ENCODE measurements around the gene PLEKHO2.

Gene PLEKHO2

DNA sequence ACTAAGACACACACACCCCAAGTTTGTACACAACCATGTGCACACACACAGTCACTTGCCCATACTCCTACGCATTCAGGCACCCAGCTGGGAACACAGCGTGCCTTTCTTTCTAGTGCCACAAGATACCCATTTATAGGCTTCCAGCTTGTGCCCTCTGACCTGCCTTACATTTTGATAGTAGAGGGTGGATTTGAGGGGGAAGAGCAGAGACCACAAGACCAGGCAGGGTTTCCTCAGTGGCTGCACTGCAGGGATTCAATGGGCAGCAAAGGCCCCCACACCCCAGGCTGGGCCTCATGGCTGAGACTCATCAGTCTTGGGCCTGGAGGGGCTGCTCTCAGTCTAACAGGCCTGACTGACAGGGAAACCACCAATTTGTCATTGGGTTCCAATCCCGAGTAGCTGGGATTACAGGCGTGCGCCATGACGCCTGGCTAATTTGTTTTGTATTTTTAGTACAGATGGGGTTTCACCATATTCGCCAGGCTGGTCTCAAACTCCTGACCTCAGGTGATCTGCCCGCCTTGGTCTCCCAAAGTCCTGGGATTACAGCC lies 51.2 kb downstream of the PLEKHO2 start:
- no peak for DNase-seq (ENCODE audit: low read depth)

DNA sequence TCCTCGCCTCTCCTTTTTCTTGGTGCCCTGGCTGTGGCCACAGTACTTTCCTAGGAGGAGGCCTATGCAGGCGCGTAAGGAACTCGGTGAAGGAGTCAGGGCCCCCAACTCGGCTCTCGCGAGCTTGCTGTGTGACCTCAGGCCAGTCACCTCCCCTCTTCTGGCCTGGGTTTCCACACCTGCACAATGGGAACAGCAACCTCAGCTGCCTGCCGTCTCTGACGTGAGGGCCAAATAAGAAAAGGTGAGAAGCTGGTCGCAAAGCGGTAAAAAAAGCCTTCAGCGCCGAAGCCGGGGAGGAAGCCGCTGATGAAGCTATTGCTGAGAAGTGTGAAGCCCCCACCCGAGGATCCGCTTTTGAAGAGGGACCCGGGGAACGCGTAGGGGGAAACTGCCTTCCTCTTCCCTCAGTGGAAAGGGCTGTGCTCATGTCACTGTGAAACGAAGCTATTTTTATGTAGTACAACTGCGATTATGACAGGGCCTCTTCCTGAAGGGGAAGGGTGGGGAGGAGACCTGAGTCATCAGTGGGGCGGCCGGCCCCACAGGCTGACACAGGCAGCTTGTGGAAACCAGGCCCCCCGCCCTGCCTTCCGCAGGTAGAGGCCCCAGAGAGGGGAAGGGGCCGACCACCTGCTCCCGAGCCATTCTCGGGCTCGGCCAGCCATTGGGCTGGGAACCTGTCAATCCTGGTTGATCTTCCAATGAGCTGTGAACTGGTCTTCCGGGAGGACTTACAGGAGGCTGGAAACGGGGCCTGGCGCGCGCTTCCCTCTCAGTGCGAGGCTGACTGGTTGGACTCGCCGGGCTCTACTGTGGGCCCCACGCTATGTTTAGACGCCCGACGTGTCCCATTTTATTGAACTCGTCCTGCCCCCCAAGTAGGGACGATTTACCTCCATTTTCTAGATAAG lies 52.0 kb downstream of the PLEKHO2 start:
- peak; percentile 90 for DNase-seq (ENCODE audit: low read depth)

DNA sequence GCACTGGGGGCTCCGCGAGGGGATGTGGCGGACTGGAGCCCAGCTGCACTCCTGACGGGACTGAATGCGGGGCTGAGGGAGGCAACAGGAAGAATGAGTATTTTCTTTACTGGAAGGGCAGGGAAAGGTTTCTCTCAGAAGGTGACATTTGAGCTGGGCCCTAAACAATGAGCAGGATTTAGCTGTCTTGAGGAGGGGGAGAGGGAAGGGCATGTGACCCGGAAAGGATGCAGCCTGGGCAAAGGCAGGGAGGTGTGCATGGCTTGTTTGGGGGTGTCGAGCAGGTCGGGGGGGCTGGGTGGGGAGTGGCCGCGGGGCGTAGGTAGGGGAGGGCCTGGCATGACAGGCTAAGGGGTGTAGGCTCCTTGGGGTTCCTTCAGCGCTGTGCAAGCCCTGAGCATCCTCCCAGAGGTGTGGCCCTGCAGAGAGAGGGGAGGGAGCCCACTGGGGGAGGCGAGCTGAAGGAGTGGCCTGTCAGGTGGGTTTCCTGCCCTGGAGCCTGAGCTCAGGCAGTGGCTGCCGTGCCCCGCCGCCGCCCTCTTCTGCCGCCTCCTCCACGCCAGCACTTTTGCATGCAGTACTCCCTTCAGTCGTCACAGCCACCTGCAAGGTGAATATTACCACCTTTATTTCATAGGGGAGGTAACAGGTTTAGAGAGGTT lies 52.8 kb downstream of the PLEKHO2 start:
- DNase-seq (ENCODE audit: low read depth): peak; percentile 61

DNA sequence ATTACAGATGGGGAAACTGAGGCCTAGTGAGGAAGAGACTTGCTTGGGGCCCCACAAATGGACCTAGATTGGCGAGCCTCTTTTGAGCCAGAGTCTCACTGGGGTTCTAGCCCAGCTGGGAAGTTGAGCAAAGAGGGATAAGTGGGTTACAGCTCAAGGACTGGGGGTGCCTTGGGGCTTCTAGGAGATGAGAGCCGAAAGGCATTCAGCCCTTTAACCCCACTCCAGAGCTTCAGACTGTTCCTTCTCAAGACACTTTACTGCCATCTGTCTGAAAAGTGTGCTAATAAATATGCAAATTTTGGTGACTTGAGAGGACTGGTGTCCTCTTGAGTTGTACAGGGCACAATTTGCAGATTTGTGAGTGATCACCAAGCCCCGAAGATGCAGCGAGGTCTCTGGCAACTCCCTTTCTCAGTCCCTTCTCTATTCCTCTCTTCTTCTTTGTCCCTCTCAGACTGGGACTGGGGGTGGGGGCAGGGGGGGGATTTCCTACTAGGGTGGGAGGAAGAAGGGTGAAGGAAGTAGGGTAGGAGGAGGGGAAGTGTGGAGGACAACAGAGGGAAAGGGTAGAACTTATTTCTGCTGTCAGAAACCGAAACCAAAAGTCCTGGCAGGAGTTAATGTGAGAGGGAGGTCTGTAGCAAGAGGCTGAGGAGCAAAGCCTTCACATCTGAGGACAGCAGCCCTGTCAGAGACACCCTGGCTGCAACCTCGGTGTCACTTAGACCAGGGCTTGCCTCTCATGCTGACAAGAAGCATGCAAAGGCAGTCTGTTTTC lies 53.8 kb downstream of the PLEKHO2 start:
- DNase-seq (ENCODE audit: low read depth): no peak

DNA sequence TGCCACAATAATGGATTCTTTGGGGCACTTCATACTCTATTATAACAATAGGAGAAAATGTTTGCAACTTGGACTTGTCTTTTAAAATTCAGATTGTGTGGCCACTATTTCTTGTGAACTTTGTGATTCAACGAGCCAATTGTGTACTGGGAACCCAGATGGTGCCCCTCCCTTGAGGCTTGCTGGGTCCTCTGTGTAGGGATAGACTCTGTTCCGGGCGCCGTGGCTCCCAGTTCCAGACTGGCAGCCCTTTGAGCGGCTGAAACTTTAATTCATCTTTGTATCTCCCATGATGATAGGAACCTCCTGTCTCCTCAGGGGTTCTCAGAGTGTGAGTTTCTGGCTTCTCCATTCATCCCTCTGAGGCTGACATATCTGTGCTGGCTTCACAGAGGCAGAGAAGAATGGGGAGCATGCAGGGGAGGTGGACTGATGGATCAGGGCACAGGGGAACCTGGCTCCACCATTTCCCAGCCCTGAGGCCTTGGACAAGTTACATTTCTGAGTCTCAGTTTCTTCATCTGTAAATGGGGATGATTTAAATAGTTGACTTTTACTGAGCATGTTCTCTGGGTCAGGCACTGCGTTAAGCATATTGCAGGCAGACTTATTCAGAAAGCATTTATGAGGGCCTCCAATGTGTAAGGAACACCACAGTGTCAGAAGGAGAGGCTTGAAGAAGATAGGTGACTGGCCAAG lies 54.8 kb downstream of the PLEKHO2 start:
- no peak for DNase-seq (ENCODE audit: low read depth)

DNA sequence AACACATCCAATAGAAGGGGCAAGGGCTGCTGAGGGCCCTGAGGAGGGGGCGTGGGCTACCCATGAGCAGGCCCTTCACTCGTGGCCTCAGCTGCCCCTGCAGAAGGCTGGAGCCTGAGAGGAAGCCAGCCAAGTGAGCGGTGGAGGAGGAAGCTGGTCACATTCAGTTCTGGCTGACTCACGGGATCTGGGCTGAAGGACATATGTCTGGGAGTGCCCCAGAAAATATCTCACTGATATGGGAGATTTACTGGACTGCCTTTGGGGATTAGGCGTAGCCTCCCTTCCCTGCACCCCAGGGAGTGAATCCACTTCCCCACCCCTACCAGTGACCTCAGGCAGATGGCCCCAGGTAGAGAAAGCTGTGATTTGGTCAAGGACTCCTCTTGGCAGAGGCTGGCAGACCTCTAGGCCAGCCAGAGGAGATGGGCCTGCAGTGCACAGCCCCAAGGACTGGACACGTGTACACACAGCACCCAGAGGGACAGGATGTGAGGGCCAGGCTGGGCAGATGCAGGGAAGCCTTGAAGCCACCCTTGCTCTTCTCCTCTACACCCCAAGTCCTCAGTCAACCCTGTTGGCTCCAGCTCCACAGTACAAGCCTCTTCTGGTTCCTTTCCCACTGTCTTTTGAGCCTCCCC lies 55.8 kb downstream of the PLEKHO2 start:
- no peak for DNase-seq (ENCODE audit: low read depth)

DNA sequence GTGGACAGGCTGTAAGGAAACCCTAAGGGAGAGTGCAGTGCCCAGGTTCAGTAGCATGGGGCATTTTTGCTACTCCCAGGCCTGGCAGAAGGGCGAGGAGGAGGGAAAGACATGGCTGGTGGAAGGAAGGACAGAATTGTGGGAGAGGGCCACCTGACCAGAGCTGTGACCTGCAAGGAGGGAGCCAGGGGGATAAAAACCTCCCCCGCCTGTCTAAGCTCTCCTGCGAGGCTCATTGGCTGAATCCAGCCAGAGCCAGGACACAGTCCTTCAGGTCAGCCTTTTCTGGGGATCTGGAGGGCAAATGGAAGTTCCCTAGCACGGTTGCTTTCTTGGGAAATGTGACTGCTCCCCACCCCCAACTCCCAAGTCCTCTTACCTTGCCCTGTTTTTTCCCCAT lies 56.7 kb downstream of the PLEKHO2 start:
- DNase-seq (ENCODE audit: low read depth): no peak

DNA sequence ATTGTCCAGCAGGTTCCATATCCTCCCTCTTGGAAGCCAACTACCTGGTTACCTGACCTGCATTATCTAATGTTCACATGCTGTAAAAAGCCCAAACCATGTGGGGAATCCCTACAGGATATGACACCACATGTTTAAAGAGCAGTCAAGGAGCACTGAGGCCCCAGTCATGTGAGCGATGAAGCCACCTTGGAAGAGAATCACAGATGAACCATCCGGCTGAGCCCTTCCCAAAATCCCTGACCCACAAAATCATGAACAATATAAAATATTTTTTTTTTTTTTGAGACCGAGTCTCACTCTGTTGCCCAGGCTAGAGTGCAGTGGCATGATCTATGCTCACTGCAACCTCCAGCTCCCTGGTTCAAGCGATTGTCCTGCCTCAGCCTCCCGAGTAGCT lies 59.4 kb downstream of the PLEKHO2 start:
- no peak for DNase-seq (ENCODE audit: low read depth)

DNA sequence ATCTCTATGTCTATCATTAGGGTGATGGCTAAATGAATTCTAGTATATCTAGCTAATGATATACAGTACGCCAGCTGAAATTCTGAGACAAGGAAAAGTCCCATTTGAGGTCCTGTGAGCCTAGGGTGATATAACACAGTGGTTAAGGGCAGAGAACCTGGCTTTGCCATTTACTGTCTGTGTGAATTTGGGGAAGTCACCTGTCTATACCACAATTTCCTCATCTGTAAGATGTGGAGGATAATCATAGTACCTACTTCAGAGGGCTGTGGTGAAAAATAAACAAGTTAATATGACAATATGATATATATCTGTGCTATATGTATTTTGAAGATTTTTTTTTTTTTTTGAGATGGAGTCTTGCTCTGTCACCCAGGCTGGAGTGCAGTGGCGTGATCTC lies 60.2 kb downstream of the PLEKHO2 start:
- DNase-seq (ENCODE audit: low read depth): no peak

DNA sequence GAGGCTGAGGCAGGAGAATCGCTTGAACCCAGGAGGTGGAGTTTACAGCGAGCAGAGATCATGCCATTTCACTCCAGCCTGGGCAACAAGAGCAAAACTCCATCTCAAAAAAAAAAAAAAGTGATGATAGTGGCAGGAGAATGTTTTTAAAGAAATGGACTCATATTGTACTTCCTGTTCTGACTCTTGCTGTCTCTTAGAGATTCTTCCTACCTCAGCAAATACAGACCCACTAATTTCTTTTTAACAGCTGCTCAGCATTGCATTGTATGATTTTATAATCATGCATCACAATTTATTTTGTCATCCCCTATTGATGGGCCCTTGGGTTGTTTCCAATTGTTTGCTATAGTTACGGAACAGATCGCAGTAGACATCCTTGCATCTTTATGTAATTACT lies 61.1 kb downstream of the PLEKHO2 start:
- no peak for DNase-seq (ENCODE audit: low read depth)

DNA sequence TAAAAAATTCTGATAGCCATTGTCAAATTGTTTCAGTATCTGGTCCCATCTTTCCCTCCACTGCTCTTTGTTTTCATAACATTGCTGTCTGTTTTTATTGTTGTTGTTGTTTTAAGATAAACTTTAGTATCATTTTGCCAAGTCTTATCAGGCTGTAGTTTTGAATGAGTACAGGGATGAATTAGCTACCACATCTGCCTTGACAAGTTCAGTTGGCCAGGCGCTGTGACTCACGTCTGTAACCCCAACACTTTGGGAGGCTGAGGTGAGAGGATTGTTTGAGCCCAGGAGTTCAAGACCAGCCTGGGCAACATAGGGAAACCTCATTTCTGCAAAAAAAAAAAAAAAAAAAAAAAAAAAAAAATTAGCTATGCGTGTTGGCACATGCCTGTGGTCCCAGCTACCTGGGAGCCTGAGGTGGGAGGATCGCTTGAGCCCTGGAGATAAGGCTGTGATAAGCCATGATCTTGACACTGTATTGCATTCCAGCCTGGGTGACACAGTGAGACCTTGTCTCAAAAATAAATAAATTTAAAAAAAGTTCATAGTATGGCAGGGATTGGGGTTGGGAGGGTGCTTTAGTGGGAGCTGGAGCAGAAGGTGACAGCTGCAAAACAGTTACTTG lies 61.7 kb downstream of the PLEKHO2 start:
- no peak for DNase-seq (ENCODE audit: low read depth)

DNA sequence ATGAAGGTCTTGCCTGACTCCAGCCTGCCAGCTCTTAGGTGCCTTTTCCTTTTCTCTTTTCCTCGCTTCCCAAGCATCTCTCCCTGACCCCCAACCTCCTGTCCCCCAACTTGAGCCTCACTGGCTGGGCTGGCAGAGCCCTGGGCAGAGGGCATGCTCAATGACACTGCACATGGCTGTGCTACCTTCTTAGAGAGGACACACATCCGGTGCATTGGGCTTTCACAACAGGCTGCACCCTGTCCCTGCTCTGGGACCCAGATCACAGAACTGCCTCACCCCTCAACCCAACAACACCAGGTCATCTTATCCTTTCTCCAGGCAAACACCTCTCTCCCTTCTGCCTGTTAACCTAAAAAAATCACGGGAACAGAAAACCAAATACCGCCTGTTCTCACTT lies 62.5 kb downstream of the PLEKHO2 start:
- DNase-seq (ENCODE audit: low read depth): no peak

DNA sequence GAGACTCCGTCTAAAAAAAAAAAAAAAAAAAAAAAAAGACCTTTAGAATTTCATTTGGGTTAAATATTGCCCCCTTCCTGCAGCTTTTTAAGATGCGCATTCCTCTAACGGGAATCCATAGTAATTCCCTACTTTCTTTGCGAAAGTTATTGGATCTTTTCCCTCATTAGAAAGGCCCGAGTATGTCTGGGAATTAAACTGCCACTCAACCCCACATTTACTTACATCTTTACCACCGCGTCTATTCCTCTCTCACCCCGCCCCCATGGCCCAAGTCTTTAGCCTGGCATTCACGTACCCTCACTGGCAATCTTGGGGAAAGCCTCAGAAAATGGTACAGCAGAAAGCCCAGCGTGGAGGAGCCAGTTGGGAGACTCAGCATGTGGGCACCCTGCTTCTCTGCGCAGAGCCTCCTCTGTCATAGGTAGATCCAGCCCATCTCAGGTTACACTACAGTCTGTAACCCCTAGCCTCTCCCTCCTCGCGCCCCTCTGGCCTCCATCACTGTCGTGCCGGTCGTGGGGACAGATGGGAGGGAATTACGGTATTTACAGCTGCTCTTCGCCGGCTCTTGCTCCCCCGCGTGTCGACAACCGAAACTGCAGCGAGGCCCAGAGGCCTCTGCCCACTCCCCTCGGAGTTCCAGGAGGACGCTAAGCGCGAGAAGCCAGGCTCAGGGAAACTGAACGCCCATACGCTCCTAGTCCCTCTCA lies 63.6 kb downstream of the PLEKHO2 start:
- DNase-seq (ENCODE audit: low read depth): peak; percentile 70

DNA sequence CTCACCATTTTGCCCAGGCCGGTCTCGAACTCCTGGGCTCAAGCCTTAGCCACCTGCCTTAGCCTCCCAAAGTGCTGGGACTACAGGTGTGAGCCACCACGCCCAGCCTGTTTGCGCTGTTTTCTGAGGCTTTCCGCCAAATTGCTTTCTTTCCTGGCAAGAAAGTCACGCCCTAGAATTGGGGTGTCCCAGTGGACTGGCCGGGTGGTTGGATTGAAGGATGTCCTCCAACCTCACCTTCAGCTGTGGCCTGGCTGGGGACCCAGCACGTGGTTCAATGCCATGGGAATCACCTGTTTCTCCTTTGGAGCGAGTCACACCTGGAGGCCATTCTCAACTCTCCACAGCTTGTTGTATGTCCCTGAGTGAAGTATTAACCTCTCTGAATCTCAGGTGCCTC lies 64.2 kb downstream of the PLEKHO2 start:
- DNase-seq (ENCODE audit: low read depth): no peak

DNA sequence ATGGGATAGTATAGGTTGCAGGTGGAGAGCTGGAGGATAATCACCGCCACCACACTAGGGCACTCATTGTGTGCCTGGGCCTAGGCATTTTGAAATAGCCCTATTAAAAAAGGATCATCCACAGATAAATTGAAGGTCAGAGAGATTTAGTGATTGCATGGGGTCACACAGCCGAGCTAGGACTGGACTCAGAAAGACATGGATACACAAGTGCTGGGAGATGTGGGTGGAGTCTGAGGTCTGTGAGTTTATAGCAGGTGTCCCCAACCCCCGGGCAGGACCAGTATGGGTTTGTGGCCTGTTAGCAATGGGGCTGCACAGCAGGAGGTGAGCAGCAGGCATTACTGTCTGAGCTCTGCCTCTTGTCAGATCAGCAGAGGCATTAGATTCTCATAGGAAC lies 64.7 kb downstream of the PLEKHO2 start:
- DNase-seq (ENCODE audit: low read depth): no peak

DNA sequence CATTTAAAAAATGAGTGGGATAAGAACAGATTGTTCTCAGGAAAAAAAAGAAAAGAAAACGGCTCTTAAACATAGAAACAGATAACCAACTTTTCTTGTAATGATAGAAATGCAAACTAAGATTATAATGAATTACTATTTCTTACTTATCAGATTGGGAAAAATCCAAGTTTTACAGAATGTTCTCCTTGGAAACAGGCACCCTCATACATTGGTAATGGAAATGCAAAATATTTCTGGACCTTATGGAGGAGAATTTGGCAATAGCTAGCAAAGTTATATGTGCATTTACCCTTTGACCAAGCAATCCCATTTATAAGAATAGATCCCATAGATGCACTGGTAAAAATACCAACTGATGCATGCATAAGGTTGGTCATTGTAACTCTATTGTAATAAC lies 66.3 kb downstream of the PLEKHO2 start:
- DNase-seq (ENCODE audit: low read depth): no peak

DNA sequence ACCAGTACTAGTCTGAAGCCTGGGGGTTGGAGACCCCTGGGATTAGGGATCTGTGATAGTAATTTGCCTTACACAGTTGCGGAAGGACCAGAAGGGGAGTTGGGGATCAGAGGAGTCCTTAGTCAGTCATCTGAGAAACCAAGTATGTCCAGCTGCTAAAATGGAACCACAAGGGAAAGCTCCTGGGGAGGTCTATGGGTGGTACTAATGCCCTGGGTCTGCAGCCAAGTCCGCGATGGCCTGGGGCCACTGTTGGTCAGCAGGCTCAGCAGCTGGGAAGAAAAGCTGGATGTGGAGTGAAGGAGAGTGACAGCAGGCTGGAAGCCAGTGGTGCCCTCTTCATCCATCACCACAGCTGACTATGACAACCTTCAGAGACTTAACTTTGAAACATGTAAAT lies 67.8 kb downstream of the PLEKHO2 start:
- no peak for DNase-seq (ENCODE audit: low read depth)

DNA sequence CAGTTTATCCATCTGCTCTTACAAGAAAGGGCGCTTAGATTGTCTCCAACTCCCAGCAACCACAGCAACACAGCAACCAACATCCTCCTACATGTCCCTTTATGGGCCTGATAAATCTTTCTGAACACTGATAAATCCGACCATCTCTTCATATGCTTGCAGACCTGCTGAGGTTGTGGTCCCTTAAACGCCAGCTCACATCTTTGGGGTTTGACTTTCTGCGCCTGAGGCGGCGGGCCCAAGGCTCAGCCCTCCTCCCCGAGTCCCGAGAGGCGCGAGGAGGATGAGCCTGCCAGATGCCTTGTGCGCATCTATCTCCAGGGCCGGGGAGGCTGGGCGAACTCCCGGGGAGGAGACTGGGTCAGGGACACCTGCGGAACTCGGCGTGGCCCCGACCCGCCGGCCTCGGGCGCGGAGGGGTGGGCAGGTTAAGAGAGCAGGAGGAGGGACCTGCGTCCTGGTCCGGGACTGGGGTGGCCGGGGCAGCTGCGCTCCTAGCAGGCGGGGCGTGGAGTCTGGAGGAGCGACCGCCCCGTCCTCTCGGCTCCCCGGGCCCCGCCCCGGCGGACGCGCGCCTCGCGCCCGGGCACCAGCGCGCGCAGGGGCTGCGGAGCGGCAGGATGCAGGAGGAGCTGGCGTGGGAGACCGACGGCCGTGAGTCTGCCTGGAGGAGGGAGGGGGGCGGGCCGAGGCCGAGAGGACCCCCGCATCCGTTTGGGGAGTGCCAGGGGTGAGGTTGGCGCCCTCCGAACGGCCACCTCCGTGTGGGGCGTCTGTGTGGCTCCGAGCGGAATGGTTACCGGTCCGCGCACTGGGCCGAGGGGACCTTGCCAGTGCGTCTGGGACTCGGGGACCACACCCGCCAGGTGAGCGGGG lies 69.8 kb downstream of the PLEKHO2 start, which contains the start of gene ANKDD1A:
Gene ANKDD1A, plus strand, starts transcription at position 592 of the 876 bp plus-strand sequence. Its CDS starts 29 bp downstream, at position 621.
- no peak for DNase-seq (ENCODE audit: low read depth)
